Stimulated activated CD4-positive, alpha-beta T cell treated with anti-CD3 and anti-CD28 coated beads, Interleukin-4, amount 100 ng/mL, for 4 hours (primary cell): ENCODE data around the gene FZD4.
"Not testable (repeated sequence)": the region's sequence is repeated elsewhere in the genome, so short reads cannot be mapped to it uniquely, and the experiment has no call there.

ENCODE experiments used
- DNase-seq, 2 experiments: peaks; one replicate each; pipeline ENCODE4 v3.0.0-alpha.2; 2020

Gene FZD4

GRCh38 chr11:86955361-86956120 is at the start of gene FZD4:
TSS of gene FZD4 (minus strand) at chr11:86955395. CDS start at chr11:86955085, 310 bp downstream.
- peak; percentile 9 to 58 for DNase-seq

- DNase-seq, result not testable (repeated sequence)
Observed at GRCh38 chr11:87004281-87004680, 49.1 kb upstream of the FZD4 start.

- DNase-seq, result no peak
Observed at GRCh38 chr11:87002918-87003317, 47.7 kb upstream of the FZD4 start.

- no peak for DNase-seq
Observed at GRCh38 chr11:86999859-87000753, 44.9 kb upstream of the FZD4 start.

DNA sequence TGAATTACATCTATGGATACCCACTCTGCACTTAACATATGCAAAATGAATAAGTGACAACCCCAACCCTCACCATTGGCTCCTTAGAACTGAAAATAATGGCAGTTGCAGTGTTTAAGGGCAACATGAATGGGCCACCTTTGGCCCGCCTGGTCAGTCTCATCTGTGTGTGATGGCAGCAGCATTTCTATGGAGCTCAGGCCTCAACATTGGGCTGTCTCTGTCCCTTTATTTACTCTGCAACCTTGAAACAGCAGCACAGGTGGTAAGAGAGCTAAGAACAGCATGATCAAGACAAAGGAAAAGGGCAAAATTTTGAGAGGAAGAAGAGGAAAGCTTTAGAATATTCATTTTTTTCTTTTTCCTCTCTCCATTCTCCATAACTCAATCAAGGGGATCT is 44.2 kb upstream of the FZD4 start:
- no peak for DNase-seq

GRCh38 chr11:86996953-86997570 is 41.9 kb upstream of the FZD4 start:
- DNase-seq, result no peak

- no peak for DNase-seq
Observed at GRCh38 chr11:86993031-86993430, 37.8 kb upstream of the FZD4 start.

DNA sequence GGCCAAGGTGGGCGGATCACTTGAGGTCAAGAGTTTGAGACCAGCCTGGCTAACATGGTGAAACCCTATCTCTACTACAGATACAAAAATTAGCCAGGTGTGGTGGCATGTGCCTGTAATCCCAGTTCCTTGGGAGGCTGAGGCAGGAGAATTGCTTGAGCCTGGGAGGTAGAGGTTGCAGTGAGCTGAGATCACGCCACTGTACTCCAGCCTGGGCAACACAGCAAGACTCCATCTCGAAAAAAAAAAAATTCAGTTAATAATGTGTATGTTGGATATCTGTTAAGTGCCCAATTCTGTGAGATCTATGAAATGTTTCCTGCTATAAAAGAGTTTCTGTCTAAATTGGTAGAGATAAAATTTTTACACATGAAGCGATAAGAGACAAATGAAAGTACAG is 37.1 kb upstream of the FZD4 start:
- not testable (repeated sequence) for DNase-seq

- DNase-seq, result no peak
Observed at GRCh38 chr11:86991341-86991740, 36.1 kb upstream of the FZD4 start.

GRCh38 chr11:86990515-86990914 is 35.3 kb upstream of the FZD4 start:
- no peak for DNase-seq

GRCh38 chr11:86990031-86990430 is 34.8 kb upstream of the FZD4 start:
- no peak for DNase-seq

DNA sequence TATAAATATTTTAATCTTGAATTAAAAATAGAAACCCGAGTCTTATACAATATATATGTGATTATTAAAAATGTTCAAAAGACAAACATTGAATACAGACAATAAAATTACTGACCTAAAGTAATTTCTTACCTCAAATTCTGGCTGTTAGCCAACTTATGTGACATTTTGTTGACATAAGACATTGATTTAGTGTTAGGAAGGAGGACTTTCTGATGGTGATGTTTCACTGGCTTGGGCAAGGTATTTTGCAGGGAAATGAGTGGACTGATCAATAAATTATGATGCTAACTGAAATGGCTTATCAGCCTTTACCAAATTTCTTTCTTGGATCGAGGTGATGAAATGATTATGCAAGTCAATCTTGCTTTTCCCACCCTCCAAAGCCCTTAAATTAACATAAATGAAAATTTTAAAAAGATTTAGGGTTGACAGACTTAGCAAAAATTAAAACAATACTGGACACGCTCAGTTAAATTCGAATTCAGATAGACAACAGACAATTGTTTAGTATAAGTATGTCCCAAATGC is 33.2 kb upstream of the FZD4 start:
- no peak for DNase-seq

DNA sequence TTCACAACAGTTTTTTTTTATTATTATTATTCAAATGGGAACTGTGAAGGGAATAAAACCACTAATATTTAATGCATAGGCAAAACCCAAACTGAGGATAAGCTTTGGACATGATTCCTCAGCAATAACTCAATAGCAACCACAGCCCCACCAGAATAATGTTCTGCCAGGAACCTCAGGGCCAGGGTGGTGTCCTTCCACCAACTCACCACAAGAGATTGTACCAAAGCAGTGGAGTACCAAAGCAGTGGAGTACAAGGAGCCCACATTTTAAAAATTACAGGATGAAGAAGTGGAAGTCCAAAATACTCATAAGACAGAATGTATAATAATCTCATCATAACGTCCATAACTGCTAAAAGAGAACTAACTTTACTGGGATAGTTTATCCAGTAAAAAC is 32.5 kb upstream of the FZD4 start:
- DNase-seq, result no peak

DNA sequence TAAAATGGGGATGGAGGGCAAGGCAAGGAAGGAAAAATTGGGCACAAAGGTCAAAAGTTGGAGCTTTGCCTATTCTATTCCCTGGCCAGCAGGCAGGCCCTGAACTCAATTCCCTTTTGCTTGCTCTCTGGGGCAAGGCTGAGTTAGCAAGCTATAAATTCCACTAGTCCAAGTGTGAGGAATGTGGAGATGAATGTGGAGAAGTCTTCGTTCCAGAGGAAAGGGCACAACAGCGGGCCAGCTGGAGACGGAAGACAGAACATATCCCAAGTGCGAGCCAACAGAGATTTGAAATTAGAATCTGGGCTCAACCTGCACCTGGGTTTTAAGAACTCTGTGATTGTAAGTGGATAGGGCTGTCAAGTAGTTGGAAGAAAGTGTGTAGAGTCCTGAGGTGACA is 29.5 kb upstream of the FZD4 start:
- DNase-seq, result no peak

DNA sequence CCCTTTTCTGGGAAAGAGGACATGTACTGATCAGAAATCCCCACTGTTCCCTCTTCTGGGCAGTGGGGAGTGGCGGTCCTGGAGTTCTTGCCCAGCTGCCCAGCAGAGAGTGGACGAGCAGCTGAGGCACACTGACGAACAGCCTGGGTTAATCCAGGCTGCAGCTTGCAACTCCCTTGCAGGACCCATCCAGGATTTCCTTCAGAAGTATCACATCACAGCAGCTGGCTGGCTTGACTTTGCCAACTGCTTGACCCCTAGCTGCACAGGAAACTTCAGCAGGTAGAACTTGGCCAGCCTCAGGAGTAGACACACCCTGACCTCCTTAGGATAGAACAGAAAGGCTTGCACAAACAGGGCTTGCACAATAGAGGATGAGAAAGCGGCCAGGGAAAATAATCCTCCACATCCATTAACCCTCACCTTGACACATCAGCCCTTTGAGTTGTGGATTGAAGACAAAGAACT is 27.9 kb upstream of the FZD4 start:
- no peak for DNase-seq

DNA sequence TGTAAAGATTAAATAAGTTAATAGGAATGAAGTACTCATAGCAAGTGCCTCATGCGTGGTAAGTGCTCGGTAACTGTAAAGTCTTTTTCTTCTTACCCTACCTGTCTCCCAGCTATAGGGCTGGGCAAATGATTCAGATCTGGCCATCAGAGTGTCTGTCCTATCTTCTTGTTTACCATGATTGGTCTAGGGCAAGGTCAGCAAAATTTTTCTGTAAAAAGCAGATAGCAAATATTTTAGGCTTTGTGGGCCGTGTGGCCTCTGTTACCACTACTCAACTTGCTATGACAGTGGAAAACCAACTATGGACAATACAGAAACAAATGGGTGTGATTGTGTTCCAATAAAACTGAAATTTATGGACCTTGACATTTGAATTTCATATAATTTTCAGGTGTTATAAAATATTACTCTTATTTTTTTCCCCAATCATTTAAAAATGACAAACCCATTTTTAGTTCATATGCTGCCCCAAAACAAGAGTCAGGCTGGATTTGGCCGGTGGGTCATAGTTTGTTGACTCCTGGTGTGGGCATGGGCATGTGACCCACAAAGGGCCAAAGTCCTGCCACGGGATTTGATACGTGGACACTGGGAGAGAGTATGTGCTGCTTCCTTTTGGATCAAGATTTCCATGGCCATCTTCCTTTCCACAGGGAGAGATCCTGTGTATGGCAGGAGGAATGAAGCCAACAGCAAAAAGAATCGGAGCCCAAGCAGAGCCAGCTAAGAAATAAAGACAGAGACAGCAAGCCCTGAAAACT is 26.8 kb upstream of the FZD4 start:
- DNase-seq, result no peak

DNA sequence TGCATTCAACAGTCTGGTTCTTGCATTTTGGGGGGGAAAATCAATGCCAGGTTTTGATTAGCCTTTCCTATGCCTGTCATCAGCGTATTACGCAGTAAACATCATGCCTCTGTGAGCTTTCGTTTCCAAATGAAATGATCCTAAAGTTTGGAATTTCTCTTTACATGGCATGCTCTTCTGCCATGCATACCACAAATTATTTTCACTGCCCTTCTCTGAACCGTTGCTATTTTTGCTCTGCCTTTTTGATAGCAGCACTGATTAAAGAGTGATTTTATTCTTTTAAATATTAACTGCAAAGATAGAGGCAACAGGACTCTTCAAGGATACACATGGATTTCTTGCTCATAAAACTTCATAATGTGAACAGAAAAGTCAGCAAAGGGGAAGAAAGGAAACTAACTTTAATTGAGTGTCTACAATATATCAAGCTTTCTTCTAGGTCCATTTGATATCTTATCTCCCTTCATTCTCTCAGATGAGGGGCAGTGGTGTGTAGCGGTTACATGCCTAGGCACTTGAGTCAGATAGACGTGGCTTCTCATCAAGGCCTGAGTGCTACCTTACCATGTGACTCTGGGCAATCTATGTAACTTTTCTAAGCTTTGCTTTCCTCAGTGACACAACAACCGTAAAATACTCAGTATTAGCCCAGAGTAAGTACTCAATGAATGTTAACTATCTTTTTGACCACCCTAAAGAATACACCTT is 25.0 kb upstream of the FZD4 start:
- DNase-seq, result no peak

- DNase-seq, result no peak
Observed at GRCh38 chr11:86978756-86979608, 23.8 kb upstream of the FZD4 start.

DNA sequence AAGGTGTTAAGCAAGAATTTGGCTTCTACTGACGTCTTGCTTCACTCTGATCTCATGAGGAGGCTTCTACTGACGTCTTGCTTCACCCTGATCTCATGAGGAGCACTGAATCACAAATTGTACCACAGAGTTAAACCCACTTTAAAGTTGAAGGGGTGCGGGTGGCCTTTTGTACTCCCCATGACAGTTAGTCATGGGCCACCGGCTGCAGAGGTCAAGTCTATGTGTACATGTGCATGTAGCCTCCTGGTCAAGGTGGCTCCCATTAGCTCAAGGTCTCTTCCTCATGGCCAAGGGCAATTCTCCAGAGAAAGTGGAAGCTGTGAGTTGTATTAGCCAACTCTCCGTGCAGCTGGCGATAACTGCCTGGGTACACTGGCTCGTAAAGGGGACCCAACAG is 23.1 kb upstream of the FZD4 start:
- DNase-seq, result no peak

DNA sequence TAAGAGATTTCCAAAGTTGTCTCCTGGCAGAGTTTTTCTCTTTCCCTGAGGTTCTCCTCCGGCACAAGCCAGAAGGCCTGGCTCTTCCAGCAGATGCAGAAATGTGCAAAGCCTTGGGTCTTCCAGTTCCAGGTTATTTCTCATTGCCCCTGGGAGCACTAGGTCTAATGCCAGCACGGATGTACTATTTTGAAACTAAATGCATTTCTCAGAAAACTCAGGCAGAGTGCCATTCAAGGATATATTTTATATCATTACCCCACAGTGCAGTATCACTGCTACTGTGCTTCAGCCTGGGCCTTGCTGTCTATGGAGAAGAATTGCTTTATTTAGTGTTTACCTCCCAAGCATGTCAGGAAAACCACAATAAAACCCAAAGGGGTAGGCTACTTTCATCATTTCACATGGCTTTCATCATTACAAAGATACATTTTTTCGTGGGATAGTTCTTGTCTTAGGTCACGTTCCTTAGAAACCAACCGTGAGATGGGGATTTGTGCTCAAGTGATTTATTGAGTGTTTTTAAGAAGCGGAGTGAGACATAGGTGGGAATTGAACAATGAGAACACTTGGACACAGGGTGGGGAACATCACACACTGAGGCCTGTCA is 22.4 kb upstream of the FZD4 start:
- no peak for DNase-seq
